Measurements from ENCODE around the gene ADAMTS18.

ADAMTS18 gene

DNA sequence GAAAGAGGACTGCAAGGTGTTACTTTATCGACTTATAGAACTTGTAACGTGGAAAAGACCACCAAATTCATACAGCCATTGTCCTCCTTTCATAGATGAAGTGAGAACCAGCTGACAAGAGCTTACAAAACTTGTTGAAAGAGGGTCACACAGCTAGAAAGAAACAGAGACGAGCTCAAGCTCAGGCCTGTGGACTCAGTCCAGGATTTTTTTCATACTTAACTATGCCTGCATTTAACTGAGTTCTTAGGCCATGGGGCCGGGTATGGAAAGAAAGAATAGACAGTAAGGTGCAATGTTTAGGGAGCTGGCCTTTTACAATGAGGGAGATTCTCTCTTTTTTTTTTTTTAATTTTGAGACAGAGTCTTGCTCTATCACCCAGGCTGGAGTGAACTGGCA lies 106.1 kb downstream of the ADAMTS18 start:
- DNase-seq (ENCODE audit: low spot score) = no peak

DNA sequence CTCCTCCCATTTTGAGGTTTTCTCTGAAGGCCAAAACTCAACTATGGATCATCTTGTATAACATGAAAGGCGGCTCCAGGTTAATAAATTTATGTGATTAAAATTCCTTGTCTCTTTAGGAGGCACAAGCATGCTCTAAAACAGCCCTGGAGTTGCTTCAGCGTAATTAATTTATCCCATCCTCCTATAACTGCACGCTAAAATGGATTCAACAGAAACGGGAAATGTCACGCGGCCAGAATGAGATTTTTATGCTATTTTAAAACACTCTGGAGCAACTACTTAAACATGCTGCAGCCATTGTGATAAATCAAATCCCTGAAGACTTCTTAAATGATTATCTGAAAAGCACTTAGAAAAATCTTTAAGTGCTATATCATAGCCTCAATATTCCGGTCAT lies 106.6 kb downstream of the ADAMTS18 start:
- no peak for DNase-seq (ENCODE audit: low spot score)

DNA sequence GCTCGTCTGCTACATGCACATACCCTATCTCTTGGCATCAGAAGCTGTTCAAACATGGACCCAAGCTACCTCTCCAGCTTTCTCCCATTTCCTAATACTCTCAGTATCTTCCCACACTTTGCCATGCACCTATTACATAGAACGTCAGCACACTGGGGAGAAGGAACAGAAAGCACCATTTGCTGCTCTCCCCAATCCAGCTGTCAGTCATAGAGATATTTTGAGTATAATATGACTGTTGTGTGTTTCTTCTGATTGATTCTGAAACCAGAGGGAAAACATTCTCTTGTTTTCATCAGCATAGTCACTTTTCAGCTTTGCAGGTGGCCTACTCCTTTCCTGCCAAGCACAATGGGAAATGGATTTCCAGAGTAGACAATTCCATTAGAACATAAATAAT lies 107.1 kb downstream of the ADAMTS18 start:
- no peak for DNase-seq (ENCODE audit: low spot score)

DNA sequence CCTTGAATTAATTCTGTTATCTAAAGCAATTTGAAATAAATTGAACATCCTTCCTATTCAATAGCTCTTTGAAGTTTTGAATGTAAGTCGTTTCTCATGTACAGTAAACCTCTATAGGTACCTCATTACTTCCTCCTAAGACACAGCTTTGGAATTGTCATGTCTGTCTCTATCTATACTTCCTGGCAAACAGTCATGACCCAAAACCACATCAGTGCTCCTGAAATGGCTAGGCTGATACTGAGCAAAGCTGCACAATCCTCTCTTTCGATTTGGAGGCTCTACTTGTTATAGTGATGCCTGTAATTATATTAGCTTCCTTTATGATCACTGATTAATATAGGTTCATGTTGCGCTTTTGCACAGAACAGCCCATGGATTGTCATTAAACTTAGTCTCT lies 110.1 kb downstream of the ADAMTS18 start:
- no peak for DNase-seq (ENCODE audit: low spot score)

DNA sequence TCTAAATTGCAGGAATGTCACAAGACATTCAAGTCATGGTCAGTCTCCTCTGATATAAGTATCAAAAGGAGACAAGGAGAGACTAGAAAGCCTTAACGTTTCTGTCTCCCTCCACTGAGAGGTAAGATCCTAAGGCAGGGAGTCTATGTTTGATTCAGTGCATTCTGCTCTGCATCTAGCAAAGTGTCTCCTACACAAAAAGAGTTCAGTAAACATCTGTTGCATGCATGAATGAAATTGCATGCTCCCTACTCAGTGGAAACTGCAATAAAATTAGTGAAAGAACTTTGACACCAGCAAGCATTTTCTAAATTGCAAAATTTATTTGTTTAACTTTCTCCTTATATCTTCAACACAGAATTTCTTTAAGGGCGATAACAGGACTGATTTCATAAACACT lies 111.1 kb downstream of the ADAMTS18 start:
- no peak for DNase-seq (ENCODE audit: low spot score)

DNA sequence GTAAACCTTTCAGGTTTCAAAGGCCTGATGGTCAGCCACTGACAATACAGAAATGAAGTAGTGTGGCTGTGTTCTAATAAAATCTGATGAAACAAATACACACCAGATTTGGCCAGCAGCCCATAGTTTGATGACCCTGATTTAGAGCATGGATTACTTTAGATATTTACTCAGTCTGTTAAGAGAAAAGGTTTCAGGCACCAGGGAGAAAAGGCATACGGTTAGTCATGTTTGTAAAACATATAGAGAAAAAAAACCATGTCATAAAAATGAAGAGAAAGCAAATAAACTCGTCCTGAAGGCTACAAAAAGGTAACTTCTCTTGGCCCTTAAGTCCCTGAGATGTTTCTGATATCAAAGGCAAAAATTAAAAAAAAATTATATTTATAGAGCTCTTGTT lies 112.1 kb downstream of the ADAMTS18 start:
- DNase-seq (ENCODE audit: low spot score) = no peak

DNA sequence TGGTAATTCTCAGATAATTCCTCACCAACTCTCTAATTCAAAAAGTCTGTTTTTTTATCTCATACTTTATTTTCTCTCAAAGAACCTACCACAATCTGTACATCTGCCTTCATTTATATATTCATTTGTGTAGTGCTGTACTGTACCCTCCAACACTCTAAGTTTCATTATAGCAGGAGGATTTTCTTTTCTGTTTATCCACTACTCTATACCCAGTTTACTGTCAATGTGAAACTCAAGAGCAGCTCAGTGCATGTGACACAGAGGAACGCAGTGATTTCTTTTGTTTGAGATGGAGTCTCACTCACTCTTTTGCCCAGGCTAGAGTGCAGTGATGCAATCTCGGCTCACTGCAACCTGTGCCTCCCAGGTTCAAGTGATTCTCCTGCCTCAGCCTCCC lies 117.8 kb downstream of the ADAMTS18 start:
- no peak for DNase-seq (ENCODE audit: low spot score)

DNA sequence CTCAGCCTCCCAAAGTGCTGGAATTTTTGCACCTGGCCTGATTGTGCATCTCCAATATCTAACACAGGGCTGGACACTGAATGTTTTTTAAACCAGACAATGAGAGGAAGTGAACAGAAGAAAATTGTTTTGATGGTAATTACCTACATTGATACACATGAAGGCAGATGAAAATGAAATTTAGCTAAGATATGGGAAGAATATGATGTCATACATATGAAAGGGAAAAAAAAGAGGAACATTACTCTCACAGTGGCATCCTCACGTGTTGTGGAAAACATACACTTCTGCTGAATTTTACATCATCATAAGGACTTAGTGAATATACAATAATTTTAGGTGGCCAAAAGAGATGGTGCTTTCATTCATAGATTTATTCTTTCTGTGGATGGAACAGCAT lies 124.0 kb downstream of the ADAMTS18 start:
- DNase-seq (ENCODE audit: low spot score) = no peak

DNA sequence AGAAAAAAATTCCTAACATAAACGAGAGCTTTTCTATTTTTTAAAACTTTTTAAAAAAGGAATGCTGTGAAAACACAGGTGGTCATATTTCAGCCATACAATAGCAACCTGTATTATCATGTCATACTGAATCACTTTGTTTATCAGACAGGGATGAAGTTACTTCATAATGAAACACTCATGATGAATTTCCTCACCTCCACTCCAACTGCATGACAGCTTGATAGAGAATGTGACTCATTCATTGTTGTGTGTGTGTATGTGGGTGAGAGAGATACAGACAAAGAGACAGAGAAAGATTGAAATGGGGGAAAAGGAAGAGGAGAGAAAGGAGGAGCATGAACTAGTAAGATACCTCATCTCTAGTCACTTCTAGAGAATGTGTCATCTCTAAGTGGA lies 126.7 kb downstream of the ADAMTS18 start:
- no peak for DNase-seq (ENCODE audit: low spot score)

DNA sequence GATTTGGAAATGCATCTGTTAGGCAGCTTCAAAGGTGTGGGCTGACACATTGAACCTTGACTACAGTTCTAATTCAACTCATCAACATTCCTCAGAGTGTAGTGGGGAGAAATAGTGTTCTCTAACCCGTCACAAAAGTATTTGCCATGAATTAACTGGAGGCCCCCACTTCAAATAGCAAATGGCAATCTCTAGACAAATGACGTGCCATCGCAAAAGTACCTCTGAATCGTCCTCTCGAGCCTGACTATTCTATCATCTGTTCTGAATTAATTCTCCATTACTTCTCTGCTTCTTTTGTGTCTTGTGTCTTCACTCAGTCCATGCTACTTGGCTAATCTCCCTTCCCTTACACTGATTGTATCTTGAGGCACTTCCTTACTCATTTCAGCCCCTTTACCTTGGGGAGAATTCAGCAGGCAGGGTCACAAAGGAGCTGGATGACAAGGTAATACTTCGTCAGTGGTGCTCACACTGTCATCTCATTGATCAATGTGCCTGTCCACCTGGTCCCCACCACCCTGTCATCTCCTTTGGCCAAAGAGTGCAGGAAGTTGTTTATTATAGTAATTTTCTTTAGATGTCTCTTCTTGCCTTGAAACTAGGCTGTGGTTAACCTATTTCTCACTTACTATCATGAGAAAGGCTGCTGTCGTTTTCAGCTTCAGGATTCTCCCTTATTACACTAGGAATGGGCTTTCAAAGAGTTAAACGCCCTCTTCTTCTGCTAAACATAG lies 127.2 kb downstream of the ADAMTS18 start:
- no peak for DNase-seq (ENCODE audit: low spot score)

DNA sequence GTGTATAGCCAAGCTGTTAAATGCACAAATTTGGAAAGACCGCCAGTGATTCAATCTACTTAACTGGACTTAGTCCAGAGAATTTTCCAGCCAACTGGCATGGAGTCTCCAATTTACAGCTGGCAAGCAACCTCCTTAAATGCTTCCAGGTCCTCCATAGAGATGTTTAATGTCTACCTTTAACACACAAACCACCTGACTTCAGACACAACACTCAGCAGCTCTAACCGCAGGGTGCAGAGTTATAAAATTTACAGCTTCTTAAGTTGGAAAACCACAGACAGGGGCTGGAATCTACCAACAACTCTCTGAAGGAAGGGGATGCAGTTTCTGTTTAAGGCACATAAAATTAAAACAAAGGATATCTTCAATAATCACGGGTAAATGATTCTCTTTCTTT lies 128.8 kb downstream of the ADAMTS18 start:
- DNase-seq (ENCODE audit: low spot score) = no peak

DNA sequence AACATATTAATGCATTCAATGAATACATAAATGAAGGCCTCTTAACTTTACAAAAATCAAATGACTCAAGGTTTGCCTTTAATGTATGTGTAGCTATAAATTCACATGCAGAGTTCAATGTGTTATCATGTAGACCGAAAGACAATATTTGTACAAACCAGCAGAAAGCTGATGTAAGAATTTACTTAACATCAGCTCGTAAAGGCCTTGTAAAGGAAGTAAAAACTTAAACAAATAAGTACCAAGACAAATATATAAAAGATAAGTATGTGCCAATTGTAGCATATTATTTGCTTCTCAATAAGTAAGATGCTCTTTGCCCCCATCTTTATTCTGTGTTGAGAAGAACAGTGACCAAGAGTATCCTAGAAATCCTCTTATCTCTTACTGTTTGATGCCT lies 130.0 kb downstream of the ADAMTS18 start:
- DNase-seq (ENCODE audit: low spot score) = no peak

DNA sequence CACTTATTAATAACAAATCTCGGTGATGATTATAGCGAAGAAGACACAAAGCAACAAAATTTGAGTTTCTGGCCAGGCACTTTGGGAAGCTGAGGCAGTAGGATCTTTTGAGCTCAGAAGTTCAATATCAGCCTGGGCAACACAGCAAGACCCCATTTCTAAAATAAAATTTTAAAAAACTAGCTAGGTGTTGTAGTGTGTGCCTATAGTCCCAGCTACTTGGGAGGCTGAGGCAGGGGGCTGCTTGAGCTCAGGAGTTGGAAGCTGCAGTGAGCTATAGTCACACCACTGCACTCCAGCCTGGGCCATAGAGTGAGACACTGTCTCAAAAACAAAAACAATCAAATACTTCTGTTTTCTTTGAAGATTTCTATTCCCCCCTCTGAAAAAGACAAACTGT lies 130.7 kb downstream of the ADAMTS18 start:
- no peak for DNase-seq (ENCODE audit: low spot score)

DNA sequence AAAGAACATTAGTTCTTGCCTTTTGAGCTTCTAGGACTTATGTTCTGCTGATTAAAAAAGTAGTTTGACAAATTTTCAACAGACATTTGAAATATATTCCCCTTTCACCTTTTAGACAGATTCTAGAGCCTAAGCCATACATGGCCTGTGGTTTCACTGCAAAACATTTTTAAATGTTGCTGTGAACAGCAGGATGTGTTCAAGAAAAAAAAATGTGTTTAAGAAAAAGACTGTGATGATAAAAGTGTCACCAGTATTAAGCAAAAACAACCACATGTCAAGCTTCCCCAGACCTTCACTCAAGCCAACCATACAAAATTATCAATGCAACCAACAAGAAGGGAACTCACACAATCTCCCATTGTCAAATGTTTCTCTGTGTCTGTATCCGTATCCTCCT lies 132.2 kb downstream of the ADAMTS18 start:
- no peak for DNase-seq (ENCODE audit: low spot score)

DNA sequence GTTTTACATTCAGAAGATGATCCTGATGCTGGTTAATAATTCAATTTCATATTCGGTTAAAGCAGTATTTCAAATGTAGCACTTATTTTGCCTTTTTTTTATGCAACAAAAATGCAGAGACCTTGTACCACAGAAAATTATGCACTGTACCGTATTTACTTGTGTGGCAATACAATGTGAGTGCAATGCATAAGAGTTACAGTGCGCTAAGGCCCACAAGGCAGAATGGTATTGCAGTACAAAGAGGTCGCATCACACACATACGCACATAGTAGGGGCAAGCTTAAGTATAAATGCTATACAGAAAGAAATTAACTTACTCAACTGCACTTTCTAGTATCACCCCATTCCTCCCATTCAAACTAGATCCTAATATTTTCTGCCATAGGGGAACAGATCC lies 132.6 kb downstream of the ADAMTS18 start:
- no peak for DNase-seq (ENCODE audit: low spot score)

DNA sequence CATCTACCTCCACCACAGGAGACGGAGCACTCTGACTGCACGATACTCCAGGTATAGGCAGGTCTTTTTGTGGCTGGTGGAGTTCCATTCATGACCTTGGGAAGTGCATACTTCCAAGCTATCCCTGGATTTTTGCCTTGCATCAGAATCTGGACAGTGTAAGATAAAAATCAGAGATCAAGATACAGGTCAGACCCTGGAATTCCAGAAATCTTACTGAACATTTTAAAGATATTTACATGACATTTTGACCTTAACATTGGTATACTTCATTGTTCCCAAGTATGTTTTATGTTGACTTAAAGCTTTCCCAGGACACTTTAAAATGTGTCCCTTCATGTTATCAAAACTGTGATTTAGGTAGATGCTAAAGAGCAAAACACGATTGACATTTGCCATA lies 134.6 kb downstream of the ADAMTS18 start:
- no peak for DNase-seq (ENCODE audit: low spot score)

DNA sequence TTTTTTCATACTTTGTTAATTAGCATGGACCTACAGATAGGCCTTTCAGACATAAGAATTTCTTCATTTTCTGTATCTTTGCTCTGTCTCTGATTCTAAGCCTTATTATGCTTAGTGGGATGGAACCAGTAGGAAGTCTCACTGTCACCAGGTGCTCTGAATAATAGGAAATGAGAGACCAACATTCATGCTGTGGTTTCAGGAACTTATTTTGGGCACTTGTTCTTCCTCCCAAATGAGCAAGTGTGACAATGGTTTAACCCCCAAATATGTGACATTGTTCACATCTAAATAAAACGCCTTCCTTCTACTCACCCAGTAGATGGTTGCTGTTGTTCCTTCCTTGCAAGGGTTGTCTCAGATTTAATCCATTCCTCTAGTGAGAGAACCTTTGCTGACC lies 135.4 kb downstream of the ADAMTS18 start:
- no peak for DNase-seq (ENCODE audit: low spot score)

DNA sequence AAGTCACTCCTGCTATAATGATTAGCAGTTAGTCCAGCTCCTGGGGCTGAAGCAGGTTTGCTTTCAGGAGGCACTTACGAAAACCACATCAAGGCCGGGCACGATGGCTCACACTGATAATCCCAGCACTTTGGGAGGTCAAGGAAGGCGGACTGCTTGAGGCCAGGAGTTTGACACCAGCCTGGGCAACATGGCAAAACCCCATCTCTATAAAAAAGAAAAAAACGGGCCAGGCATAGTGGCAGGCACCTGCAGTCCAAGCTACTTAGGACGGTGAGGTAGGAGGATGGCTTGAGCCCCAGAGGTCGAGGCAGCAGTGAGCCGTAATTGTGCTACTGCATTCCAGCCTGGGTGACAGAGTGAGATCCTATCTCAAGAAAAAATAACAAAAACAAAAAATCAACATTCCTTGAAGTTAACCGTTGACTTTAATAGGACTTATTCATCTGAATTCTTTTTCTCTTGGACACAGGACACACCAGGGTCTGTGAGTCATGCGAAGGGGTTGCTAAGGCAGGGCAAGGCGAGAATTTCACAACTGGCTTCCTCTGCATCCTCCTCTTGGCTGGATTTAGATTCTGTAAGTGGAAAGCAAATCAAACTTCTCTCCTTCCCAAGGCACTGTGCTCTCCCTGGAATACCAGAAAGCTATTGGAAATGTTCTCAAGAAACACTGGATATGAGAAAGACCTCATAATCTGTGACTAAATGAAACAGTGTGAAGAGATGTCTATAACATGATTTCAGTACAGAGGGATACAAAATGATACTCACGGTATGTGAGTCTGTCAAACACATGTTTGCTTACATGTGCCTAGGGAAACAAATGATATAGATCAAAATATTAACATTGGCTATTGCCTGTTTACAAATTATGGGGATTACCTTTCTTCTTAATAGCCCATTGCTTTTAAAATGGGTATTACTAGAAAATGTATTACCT lies 136.1 kb downstream of the ADAMTS18 start:
- no peak for DNase-seq (ENCODE audit: low spot score)

DNA sequence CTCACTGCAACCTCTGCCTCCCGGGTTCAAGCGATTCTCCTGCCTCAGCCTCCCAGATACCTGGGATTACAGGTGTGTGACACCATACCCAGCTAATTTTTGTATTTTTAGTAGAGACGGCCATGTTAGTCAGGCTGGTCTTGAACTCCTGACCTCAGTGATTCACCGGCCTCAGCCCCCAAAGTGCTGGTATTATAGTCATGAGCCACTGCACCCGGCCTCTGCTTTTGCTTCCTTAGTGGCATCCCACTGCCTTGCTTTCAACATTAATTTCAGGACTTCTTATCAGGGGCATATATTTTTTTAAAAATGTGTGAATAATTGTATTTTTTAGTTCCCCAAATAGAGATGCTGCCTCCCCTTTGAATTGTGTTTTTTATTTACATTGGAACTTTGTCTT lies 136.8 kb downstream of the ADAMTS18 start:
- no peak for DNase-seq (ENCODE audit: low spot score)

DNA sequence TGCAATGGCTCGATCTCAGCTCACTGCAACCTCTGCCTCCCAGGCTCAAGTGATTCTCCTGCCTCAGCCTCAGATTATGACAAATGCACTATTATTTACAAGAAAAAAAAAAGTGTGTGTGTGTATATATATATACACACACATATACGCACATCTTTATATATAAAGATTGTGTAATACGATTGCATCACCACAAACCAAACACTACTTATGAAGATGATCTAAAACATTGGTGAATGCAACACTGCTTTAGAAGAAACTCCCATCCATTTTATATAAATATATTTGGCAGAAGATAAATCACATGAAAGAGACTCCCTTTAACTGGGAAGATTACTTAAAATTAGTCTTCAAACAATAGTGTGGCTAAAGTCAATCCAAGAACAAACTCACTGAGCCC lies 138.9 kb downstream of the ADAMTS18 start:
- no peak for DNase-seq (ENCODE audit: low spot score)

DNA sequence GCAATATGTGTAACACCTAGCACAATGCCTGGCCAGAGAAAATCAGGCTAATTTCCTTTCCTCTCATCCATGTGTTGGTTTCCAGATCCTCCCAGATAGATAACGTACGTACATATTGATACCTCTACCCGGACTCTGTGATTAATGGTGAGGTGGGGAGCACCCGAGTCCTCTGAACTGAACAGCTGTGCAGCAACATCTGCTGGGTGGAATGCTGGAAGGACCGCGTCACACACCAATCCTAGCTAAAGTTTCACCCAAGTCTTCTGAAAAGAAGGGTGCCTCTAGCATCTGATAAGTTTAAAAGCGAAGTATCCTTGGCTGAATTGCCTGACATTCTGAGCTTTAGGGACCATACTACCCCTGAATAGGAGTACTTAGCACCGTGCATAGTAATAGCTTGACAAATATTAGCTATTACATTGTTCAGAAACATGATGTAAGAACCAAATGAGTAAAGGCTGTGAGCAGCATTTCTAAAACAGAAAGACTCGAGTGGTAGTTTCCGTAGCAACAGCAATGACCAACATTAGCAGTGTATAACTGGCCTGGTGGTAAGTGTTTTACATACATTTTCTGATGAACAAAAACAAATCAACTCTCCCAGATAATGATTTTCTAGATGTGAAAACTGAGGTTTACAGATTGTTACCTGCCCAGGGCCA lies 144.3 kb downstream of the ADAMTS18 start:
- DNase-seq (ENCODE audit: low spot score) = no peak

DNA sequence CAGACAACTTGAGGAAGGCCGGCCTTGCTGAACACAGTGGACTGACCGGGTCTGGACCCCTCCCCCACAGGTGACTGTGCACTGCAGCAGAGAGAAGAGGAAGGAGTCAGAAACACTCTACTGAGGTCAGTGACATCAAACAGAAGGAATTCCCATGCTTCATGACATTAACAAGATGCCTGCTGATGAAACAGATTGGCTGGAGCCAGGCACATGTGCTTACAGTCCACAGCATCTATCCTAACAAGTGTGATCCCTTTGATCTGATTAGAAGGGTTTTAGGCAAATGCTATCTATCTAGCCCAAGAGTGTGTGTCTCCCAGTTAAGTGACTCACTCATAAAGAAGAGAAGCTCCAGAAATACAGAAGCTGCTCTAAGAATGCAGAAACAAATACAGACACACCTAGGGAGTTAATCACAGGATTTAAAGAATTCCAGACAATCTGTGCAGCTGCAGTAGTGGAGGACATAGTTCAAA lies 145.5 kb downstream of the ADAMTS18 start:
- no peak for DNase-seq (ENCODE audit: low spot score)

DNA sequence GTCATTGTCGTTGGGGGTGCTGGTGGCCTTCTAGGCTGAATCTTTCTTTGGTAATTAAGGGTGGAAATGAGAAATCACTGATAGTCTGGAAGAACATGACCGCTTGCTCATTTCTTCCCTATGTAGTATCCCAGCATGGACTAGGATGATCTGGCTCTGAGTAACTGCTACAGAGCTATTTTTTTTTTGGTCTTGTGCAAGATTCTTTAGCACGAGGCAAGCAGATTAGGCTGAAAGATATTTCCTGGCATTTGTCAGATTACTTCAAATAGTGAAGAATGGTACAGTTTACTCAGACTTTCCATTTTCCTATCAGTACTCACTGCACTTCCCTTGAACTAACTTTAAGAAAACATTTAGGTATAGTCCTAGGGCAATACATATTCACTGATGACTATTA lies 146.6 kb downstream of the ADAMTS18 start:
- no peak for DNase-seq (ENCODE audit: low spot score)
